Bronchial epithelial cell (primary cell): Measurements from ENCODE around the gene GALNT18. TPM values are rescaled to one million over a fixed set of nuclear protein-coding genes. Genes with fewer than 3 reads are reported as not detected.

ENCODE experiments used
- DNase-seq: peaks from one replicate; pipeline ENCODE4 v3.0.0-alpha.2; 2010; ENCODE audit warnings: low read depth
- FAIRE-seq: peaks from 2 replicates; lab custom pipeline; 2011; peaks lifted over from hg19 to GRCh38; lab: Jason Lieb, UNC
- H3K27me3 ChIP-seq: 2 replicates; pipeline ENCODE4 v1.5.1; 2011; ENCODE audit warnings: low read length; ENCODE audit not compliant: control insufficient read depth, insufficient read depth
- H3K36me3 ChIP-seq: 2 replicates; pipeline ENCODE4 v1.5.1; 2011; ENCODE audit warnings: low read length; ENCODE audit not compliant: control insufficient read depth, insufficient read depth
- H3K4me3 ChIP-seq: 2 replicates; pipeline ENCODE4 v1.5.1; 2011; ENCODE audit warnings: mild to moderate bottlenecking, low read depth, low read length, control low read depth
- CTCF ChIP-seq: IDR thresholded peaks from 2 replicates; pipeline ENCODE4 v1.5.1; 2011; ENCODE audit warnings: mild to moderate bottlenecking, moderate library complexity, low read length, control low read depth, inconsistent platforms; ENCODE audit not compliant: insufficient read depth, severe bottlenecking
- total RNA-seq: library from RNA; depleted of rRNA; stranded (reverse); fragments of >200 nt; gene quantifications from 2 replicates; pipeline ENCODE4 v1.2.1, GENCODE V29; 2014

GALNT18 gene
- total RNA-seq, 1 donor from 2014 or later: 26.1 TPM

- DNase-seq (no peak), FAIRE-seq (no peak)
- Histone ChIP-seq H3K36me3 (peaks cover 4% of the 10 kb centered on the region), H3K4me3 (no peak overlapping the region), H3K27me3 (no peaks in the 10 kb centered on the region)
- TF ChIP-seq CTCF: no peak
These were observed 242.1 kb downstream of the GALNT18 start for GRCh38 chr11:11379661-11380060.

- Histone ChIP-seq H3K27me3 (no peaks in the 10 kb centered on the region), H3K4me3 (no peak overlapping the region), H3K36me3 (peaks cover 4% of the 10 kb centered on the region)
- TF ChIP-seq CTCF: no peak
- FAIRE-seq: peak; percentile 93
- no peak for DNase-seq
These were observed 243.4 kb downstream of the GALNT18 start for GRCh38 chr11:11378184-11378940.

- Histone ChIP-seq H3K4me3 (no peak overlapping the region), H3K27me3 (no peaks in the 10 kb centered on the region), H3K36me3 (peaks cover 5% of the 10 kb centered on the region)
- no peak for TF ChIP-seq CTCF
- no peak for FAIRE-seq
- peak; percentile 9 for DNase-seq
These were observed 247.3 kb downstream of the GALNT18 start for GRCh38 chr11:11374358-11375148.

- FAIRE-seq (no peak), DNase-seq (no peak)
- no peak for TF ChIP-seq CTCF
- no peak overlapping the region for H3K4me3 ChIP-seq
- H3K27me3 ChIP-seq: no peaks in the 10 kb centered on the region
- H3K36me3 ChIP-seq: peaks cover 4% of the 10 kb centered on the region
These were observed 247.9 kb downstream of the GALNT18 start for GRCh38 chr11:11373934-11374333.

GRCh38 chr11:11372461-11372860 is 249.3 kb downstream of the GALNT18 start:
- no peak overlapping the region for H3K4me3 ChIP-seq
- H3K36me3 ChIP-seq: peaks cover 4% of the 10 kb centered on the region
- DNase-seq (no peak), FAIRE-seq (no peak)
- H3K27me3 ChIP-seq: no peaks in the 10 kb centered on the region
- TF ChIP-seq CTCF: no peak
